ENCODE data around the gene GPR162.

DNA sequence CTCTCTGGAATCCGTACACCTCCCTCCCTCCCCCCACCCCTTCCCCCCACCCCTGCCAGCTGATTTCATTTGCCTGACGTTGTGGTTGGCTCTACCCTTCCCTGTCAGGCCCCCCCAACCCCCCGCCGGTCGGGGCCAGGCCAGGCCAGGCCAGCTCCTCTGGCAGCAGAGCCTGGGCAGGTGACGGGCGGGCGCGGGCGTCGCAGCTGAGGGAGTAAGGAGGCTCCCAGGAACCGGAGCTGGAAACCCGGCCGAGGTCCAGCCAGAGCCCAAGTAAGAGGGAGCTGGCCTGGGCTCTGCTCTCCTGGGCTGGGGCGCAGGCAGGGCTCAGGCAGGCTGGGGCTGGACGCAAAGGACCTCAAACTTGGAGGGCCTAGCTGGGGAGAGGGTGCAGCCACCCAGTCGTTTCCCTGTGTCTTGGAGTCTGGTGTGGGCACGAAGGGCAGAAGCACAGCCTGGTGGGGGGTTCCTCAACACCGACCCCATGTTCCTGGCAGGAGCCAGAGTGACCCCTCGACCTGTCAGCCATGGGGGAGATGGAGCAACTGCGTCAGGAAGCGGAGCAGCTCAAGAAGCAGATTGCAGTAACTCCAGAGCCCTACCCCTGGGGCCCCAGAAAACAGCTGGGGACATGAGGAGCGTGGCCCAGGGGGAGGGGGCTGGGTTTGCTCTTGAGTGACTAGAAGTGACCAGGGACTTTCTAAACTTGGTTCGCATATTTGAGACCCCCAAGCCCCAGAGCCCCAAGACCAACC lies 19.3 kb downstream of the GPR162 start, which contains the start of gene GNB3:
- TF ChIP-seq CTCF (IDR thresholded peaks at IDR 0.05; ENCODE audit: low read depth, low read length) (no peak), POLR2A (IDR thresholded peaks at IDR 0.05; ENCODE audit: extremely low read depth, insufficient read length) (no peak), MAX (IDR thresholded peaks at IDR 0.05; ENCODE audit: low read depth, low read length) (no peak)

All from NB4 (cell line).